H4 (cell line): Measurements from ENCODE around the gene KCNJ10. TPM values are rescaled to one million over a fixed set of nuclear protein-coding genes. Genes with fewer than 3 reads are reported as not detected.
"Not testable (repeated sequence)": the region's sequence is repeated elsewhere in the genome, so short reads cannot be mapped to it uniquely, and the experiment has no call there.

ENCODE experiments used
- DNase-seq: peaks from one replicate; pipeline ENCODE4 v3.0.0-alpha.2; 2015; ENCODE audit warnings: low spot score
- total RNA-seq: library from RNA; depleted of rRNA; stranded (reverse); fragments of >200 nt; shearing (Covaris generic); gene quantifications from 2 replicates; pipeline ENCODE4 v1.2.3, GENCODE V29; 2014; rRNA removed

KCNJ10 gene
- not detected in 2 replicates for total RNA-seq

DNA sequence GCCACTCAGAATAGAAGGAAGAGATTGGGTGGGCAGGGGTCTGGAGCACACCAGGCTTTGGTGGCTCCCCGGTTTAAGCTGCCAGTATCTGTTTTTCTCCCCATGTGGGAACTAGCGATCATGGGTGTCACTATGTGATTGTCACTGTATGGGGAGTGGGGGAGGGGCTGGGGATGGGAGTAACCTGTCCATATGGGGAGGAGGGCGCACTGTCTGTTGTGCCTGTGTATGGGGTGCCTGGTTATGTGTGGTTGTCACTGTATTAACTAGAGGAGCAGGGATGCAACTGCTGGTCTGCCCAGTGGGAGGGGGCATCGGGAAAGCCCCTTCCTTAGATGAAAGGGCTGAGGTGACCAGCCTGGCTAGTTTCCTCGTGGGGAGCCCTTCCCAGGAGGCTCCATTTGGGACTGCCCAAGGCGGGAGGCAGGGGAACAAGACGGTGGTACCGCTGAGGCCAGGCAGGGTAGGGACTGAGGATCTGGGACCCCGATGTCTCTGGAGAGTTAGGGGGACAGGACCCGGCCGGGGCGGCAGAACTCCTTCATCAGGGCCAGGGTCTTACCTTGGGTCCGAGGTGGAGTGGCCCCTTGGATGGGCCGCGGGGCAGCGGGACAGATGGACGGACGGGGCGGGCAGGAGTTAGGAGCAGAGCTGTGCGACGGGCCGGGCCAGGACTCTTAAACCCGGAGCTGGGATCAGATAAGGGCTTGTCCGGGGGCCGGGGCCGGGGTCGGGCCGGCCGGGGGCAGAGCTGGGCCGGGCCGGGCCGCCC is at the start of gene KCNJ10:
KCNJ10 (minus strand) TSS at position 701 of the 772 bp plus-strand sequence. CDS start 27,628 bp downstream, outside the sequence.
- DNase-seq = no peak

DNA sequence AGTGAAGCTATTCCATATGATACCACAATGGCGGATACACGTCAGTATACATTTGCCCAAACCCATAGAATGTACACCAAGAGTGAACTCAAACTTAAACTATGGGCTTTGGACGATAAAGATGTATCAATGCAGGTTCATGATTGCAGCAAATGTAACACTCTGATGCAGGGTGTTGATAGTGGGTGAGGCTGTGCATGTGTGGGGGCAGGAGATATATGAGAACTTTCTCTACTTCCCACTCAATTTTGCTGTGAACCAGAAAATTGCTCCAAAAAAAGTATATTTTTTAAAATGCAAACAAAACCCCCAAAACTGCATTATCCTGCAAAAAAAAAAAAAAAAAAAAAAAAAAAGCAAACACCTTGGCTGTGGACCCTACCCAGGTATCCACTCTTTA is 49.0 kb upstream of the KCNJ10 start:
- no peak for DNase-seq

GRCh38 chr1:160117709-160118183 is 47.8 kb upstream of the KCNJ10 start:
- DNase-seq = no peak

DNA sequence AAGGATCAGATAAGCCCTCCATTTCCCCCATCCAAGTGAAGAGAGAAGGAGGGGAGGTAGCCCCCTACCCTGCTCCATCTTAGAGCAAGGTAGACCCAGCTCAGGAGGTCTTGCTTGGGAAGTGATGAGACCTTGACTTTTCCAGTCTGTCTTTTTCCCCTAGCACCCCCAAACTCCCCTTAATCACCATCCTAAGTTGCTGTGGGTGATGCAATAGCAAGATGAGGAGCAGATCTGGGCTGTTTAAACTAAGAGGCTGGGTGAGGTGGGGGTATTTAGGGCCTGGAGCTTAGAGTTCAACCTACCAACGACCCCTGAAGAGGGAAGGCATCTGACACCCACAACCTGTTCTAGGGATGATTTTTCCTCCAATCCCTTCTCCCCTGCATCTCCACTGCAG is 47.3 kb upstream of the KCNJ10 start:
- no peak for DNase-seq

GRCh38 chr1:160116283-160117147 is 46.6 kb upstream of the KCNJ10 start:
- DNase-seq = no peak

DNA sequence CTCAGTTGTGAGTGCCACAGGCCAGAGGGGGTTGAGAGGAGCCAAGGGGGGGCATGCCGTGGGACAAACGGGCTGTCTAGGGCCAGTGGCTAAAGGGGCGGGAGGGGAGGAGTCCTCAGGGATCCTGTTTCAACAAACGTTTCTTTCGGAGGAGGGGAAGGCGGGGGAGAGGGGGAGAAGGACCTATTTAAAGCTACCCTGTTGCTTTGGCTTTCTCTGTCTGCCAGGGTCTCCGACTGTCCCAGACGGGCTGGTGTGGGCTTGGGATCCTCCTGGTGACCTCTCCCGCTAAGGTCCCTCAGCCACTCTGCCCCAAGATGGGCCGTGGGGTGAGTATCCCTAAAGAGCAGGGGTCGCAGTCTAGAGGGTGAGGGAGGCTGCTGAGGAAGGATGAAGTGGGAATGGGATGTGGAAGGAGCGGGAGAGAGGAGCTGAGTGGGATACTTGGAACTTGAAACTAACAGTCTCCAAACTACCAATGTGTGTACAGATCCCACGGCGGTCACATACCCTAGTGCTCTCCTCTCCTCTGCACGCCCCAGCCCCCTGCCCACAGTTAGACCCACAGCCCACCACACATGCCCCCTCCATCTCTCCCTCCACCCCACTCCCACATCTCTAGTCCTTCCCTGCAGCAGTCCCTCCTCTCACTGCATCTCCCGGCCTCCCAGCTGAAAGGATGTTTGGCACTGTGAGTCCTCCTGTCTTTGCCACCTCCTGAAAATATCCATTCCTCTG is 45.8 kb upstream of the KCNJ10 start, which contains the start of gene ATP1A2:
ATP1A2 (plus strand) TSS at position 215 of the 738 bp plus-strand sequence; CDS start at position 318, 103 bp downstream.
- no peak for DNase-seq

DNA sequence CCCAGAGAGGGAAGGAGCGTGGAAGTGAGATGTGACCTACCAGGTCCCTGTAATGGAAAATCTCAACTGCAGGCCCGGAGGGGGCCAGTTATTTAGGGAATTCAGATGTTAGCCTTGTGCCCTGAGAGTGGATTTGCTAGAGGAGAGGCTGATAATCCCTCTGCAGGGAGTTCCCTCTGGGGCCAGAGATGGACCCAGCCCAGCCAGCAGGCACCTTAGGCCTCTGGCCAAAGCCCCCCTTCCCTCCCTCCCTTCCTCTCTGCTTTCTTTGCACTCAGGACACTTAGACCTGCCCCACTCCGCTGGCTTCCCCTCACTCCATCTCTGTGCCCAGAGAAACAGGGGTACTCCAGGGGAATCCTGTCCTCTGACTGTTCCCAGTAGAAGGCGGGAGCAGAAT is 44.1 kb upstream of the KCNJ10 start:
- no peak for DNase-seq

GRCh38 chr1:160113407-160113806 is 43.4 kb upstream of the KCNJ10 start:
- no peak for DNase-seq

GRCh38 chr1:160112357-160112756 is 42.4 kb upstream of the KCNJ10 start:
- no peak for DNase-seq

DNA sequence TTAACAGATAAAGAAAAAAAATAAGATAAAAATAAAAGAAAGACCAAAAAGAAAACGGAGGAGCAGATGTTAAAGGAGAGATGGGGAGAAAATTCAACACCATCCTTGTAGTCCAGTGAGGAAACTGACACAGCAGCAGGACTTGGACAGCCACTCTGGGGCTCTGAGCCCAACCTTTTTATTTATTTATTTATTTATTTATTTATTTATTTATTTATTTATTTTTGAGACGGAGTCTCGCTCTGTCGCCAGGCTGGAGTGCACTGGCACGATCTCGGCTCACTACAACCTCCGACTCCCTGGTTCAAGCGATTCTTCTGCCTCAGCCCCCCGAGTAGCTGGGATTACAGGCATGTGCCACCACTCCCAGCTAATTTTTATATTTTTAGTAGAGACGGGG is 41.5 kb upstream of the KCNJ10 start:
- not testable (repeated sequence) for DNase-seq

DNA sequence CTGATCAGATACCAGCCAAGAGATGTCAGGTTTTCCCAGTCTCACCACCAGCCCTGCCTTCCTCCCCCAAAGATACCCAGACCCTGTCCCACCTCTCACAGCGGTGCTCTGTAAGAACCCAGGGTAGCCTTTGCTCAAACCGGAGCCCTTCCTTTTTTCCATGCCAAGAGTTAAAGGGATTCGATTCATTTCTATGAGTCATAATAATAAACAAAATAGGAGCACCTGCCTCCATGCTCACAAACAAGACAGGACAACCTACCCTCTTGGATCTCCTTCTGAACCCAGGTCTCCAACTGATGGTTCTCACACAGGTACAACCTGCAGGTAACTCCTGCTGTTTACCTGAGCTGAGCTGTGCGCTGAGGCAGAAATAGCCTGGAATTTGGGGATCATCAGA is 39.7 kb upstream of the KCNJ10 start:
- no peak for DNase-seq

GRCh38 chr1:160108888-160109662 is 39.1 kb upstream of the KCNJ10 start:
- DNase-seq = peak; percentile 66

DNA sequence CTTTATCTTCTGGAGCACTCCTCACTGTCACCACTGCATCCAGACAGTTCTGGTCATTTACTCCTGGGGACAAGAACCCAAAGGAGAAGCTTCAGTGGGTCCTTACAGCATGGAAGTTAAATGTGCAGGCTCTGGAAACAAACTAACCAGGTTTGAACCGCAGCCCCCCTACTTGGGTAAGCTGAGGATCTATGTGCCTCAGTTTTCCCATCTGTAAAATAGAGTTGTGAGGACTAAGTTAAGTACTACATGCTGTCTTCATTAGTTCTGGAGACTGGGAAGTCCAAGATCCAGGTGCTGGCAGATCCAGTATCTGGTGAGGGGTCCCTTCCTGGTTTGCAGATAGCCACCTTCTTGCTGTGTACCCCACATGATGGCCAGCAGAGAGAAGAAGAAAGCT is 37.6 kb upstream of the KCNJ10 start:
- DNase-seq = no peak

GRCh38 chr1:160105155-160105554 is 35.2 kb upstream of the KCNJ10 start:
- DNase-seq = no peak

GRCh38 chr1:160104486-160104885 is 34.5 kb upstream of the KCNJ10 start:
- no peak for DNase-seq

GRCh38 chr1:160103658-160104408 is 33.9 kb upstream of the KCNJ10 start:
- no peak for DNase-seq

DNA sequence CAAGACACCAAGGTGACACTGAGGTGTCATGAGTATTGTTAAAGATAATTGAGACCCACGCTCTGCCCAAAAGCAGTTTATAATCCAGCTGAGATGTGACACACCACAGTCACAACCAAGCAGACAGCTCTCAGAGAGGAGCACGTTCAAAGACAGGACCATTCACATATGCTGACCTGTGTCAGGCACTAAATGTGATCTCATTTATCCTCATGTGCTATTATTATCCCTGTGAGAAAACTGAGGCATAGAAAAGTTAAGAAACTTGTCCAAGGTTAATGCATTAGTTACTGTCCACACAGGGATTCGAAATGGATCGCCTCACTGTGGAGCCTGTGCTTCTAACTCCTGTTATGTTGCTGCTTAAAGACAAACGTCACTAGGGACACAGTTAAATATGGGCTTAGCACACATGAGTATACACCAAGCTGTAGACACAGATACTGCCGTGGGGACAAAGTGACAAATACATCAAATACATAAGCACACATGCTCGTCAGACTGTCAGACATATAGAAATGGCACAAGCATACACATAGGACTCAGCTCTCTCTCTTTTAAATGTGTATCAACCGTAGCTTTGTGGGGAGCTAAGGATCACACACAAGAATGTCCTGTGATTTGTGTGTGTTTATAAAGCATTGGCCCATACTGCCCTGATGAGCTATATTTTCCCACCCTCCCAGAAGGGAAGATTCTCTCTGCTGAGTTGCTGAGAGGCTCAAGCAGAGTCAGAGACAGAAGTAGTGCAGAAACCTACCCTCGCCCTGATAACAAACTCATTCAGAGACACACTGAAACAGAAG is 32.0 kb upstream of the KCNJ10 start:
- no peak for DNase-seq

DNA sequence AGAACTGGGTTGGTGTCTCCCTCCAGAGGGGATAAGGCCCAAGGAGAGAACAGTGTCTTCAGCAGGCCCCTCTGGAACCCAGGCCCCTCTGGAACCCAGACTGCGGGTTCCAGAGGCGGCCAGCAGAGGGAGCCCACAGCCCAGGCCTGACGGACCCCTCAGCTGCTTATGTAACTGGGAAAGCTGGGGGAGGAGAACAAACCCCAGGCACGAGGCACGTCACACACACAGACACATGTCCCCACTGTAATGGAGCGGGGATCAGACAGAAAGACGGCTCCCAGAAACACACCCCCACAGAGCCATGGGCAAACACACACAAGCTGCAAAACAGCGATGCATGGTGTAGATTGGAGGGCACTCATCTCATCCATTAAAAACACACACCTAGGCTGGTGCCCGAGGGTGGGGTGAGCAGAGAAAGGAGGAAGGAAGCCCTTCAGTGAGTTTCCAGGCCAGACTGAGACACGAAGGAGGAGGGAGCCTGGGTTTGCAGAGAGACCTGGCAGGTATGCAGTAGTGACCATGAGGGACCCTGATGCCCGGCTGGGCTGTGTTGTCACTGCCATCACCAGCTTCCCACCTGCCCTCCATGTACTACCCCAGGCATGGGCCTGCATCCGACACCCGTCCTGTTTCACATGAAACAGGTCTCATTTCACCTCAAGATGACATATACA is 31.2 kb upstream of the KCNJ10 start:
- peak; percentile 76 for DNase-seq
